GM18508 (cell line): ENCODE data around the gene ZNF584.
A peak's percentile ranks its signal among the peaks of the same experiment; 100 is the strongest.
"Not testable (repeated sequence)": the region's sequence is repeated elsewhere in the genome, so short reads cannot be mapped to it uniquely, and the experiment has no call there.

Experiments
- ATAC-seq: cut with Tn5 transposase; IDR thresholded peaks from one replicate; pipeline ENCODE4 v1.9.1; 2021; ENCODE audit warnings: moderate number of reproducible peaks; ENCODE audit not compliant: insufficient read depth, unreplicated experiment

ZNF584 gene

GRCh38 chr19:58400916-58401839 is 7.3 kb upstream of the ZNF584 start:
- peak; percentile 94 for ATAC-seq

DNA sequence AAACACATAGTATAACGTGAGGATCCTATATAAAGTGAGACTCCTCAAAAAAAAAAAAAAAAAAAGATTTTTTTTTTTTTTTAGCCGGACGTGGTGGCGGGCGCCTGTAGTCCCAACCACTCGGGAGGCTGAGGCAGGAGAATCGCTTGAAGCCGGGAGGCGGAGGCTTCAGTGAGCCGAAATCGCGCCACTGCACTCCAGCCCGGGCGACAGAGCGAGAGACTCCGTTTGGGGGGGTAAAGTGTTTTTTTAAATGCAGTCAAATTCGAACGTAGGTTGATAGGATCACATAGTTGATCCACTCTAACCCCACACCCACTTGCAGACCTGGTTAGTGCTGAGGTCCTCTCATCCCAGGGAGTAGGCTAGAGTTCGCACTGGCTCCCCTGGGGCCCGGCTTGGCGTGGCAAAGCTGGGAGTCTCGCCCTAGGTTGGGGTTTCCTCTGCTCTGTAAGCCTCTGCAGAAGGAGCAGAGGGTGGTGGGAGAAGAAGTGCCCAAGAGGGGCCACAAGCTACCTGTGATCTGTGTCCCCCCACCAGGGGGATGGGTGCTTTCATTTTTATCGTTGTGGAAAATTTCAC is 6.5 kb upstream of the ZNF584 start:
- no peak for ATAC-seq

- ATAC-seq = not testable (repeated sequence)
Measured at GRCh38 chr19:58403920-58404478, 4.5 kb upstream of the ZNF584 start.

GRCh38 chr19:58406818-58407657 is 1.4 kb upstream of the ZNF584 start:
- no peak for ATAC-seq

DNA sequence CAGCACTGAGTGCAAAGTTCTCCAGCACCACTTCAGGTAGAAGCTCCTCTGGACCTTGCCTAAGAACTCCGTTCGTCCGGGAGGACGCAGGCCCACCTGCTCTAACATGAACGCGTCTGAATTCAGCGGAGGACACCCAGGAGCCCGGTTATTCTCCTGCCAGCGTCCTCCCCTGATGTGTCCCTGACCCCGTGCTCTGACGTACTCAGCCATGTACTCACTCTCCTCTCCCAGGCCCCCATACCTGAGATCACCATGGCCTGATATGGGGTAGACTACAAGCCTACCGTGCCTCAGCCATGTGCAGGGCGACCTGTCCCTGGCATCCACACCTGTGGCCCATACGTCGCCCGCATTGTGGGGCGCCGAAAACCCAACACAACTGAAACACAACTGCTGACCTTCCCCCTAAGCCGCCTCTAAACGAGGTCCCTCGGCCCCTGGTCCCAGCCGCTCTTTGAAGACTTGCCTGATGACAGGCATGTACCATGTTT is 744 bp upstream of the ZNF584 start:
- ATAC-seq = no peak

- ATAC-seq = no peak
Measured at GRCh38 chr19:58409010-58409790, 751 bp downstream of the ZNF584 start.

DNA sequence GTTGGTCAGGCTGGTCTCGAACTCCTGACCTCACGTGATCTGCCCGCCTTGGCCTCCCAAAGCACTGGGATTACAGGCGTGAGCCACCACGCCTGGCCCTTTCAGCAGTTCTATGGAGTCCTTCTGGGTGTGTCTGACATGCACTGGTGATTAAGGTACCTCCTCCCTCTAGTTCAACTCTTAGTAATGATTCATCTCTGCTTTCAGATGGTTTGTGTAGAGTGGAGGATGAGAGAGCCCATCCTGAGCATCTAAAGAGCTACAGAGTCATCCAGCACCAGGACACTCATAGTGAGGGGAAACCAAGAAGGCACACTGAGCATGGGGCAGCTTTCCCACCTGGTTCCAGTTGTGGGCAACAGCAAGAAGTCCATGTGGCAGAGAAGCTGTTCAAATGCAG is 8.2 kb downstream of the ZNF584 start:
- ATAC-seq = no peak

DNA sequence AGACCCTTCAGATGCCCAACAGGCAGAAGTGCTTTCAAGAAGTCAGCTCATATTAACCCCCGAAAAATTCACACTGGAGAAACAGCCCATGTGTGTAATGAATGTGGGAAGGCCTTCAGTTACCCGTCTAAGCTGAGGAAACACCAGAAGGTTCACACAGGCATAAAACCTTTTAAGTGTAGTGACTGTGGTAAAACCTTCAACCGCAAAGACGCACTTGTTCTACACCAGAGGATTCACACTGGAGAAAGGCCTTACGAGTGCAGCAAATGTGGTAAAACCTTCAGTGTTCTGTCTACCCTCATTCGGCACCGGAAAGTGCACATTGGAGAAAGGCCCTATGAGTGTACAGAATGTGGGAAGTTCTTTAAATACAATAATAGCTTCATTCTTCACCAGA is 8.6 kb downstream of the ZNF584 start:
- no peak for ATAC-seq

- no peak for ATAC-seq
Measured at GRCh38 chr19:58428617-58429016, 20.2 kb downstream of the ZNF584 start.

DNA sequence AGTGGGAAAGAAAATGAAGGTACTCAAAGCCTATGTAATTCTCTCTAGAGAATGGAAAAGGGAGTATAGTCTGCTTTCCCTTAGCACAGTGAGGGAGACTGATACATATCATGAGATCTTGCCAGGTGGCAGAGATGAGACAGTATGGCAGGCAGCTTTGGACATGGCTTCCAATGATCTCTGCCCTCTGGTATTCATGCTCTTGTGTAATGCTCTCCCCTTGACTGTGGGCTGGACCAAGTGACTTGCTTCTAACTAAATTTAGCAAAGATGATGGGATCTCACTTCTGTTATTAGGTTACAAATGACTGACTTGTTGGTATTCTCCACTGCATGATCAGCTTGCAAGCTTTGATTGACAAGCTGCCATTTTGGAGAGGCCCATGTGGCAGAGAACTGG is 21.3 kb downstream of the ZNF584 start:
- no peak for ATAC-seq

DNA sequence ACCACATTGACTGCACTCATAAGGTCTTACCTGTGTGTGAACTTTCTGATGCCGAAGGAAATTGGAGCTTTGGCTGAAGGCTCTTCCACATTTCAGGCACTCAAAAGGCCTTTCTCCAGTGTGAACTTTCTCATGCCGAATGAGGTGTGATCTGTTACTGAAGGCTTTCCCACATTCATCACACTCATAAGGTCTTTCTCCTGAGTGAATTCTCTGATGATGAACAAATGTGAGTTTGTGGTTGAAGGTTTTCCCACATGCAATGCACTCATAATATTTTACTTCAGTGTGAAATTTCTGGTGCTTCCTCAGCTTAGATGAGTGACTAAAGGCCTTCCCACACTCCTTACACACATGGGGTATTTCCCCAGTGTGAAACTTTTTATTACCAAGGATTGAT is 25.8 kb downstream of the ZNF584 start:
- no peak for ATAC-seq

- peak; percentile 97 for ATAC-seq
Measured at GRCh38 chr19:58439576-58440554, 31.4 kb downstream of the ZNF584 start, which contains the start of gene ZNF132. Gene ZNF132 (minus strand): TSS chr19:58440153. CDS start chr19:58439821, 332 bp downstream.

- no peak for ATAC-seq
Measured at GRCh38 chr19:58440556-58440955, 32.1 kb downstream of the ZNF584 start.

GRCh38 chr19:58442986-58443385 is 34.5 kb downstream of the ZNF584 start:
- not testable (repeated sequence) for ATAC-seq

DNA sequence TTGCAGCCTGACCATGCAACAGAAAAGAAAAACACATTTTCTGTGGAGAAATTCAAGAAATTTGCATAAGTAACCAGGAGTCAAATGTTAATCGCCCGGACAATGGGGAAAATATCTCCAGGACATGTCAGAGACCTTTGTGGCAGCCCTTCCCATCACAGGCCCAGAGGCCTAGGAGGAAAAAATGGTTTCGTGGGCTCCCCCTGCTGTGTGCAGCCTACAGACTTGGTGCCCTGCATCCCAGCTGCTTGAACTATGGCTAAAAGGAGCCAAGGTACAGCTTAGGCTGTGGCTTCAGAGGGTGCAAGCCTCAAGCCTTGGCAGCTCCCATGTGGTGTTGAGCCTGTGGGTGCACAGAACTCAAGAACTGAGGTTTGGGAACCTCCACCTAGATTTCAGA is 40.4 kb downstream of the ZNF584 start:
- not testable (repeated sequence) for ATAC-seq

GRCh38 chr19:58449980-58450379 is 41.5 kb downstream of the ZNF584 start:
- not testable (repeated sequence) for ATAC-seq

GRCh38 chr19:58450856-58451357 is 42.5 kb downstream of the ZNF584 start:
- no peak for ATAC-seq
